ENCODE data around the gene LMLN. TPM values are rescaled to one million over a fixed set of nuclear protein-coding genes. Genes with fewer than 3 reads are reported as not detected.

Gene LMLN
- total RNA-seq, 3 donors from 2014 or later = 3.8 to 8.1 (median 5.7) TPM

- Histone ChIP-seq H3K36me3 (ENCODE audit: low read depth) (no peaks in the 10 kb centered on the region), H3K4me3 (no peak overlapping the region), H3K9me3 (no peaks in the 10 kb centered on the region), H3K4me1 (ENCODE audit: low read depth) (no peaks in the 10 kb centered on the region)
- ATAC-seq (no peak), DNase-seq (no peak)
- intact Hi-C loops (cut with DNase I, micrococcal nuclease) = no loop called here
- no peak for TF ChIP-seq CTCF (IDR thresholded peaks at IDR 0.05)
Observed at GRCh38 chr3:198093112-198093679, 133.2 kb downstream of the LMLN start.

Other genes with a start within 250 kb of the LMLN start
- gene RUBCN, start 223.3 kb upstream of the LMLN start, total RNA-seq = 10 to 100 TPM; 18.8 to 27.6 (median 23.5) TPM
- 10 to 100 TPM; 25.1 to 67.2 (median 30.6) TPM for gene FYTTD1, start 210.3 kb upstream of the LMLN start, total RNA-seq
- 10 to 100 TPM; 33.3 to 57.6 (median 46.0) TPM for gene LRCH3, start 169.0 kb upstream of the LMLN start, total RNA-seq
- gene RPL35A, start 10.0 kb upstream of the LMLN start, total RNA-seq = 100 to 1,000 TPM; 606 to 700 (median 621) TPM

All from mucosa of descending colon (tissue), 3 donors.